Fibroblast of lung (primary cell): ENCODE measurements around the gene HOXC10. TPM values are rescaled to one million over a fixed set of nuclear protein-coding genes. Genes with fewer than 3 reads are reported as not detected.

Experiments
- DNase-seq, 2 donors: peaks; one replicate each; pipeline versions ENCODE4 v3.0.0 to v3.0.0-alpha.2; 2010; ENCODE audit warnings: low read depth in 2 of 2
- H2AFZ ChIP-seq: 2 replicates; pipeline ENCODE4 v1.5.1; 2012; ENCODE audit warnings: low read length, control low read depth, inconsistent platforms
- H3K27ac ChIP-seq: 2 replicates; pipeline ENCODE4 v1.5.1; 2011; ENCODE audit warnings: low read length, control low read depth; ENCODE audit not compliant: insufficient read depth
- H3K27me3 ChIP-seq: 2 replicates; pipeline ENCODE4 v1.5.1; 2011; ENCODE audit warnings: mild to moderate bottlenecking, low read length; ENCODE audit not compliant: control insufficient read depth, insufficient read depth
- H3K36me3 ChIP-seq: 2 replicates; pipeline ENCODE4 v1.5.1; 2011; ENCODE audit warnings: low read length; ENCODE audit not compliant: control insufficient read depth, insufficient read depth
- H3K4me1 ChIP-seq: 2 replicates; pipeline ENCODE4 v1.5.1; 2011; ENCODE audit warnings: low read length; ENCODE audit not compliant: control insufficient read depth, insufficient read depth; ENCODE audit errors: extremely low read depth
- H3K4me2 ChIP-seq: 2 replicates; pipeline ENCODE4 v1.5.1; 2011; ENCODE audit warnings: low read length, control low read depth; ENCODE audit not compliant: insufficient read depth; ENCODE audit errors: extremely low read depth
- H3K4me3 ChIP-seq, 4 experiments: fragments of 200-600 bp in 1 of 4; sonication (generic) in 1 of 4; replicated peaks in 1 of 4; 2 replicates each; pipeline ENCODE4 v1.5.1; 2011 to 2016; ENCODE audit warnings: low read length in 4 of 4, low read depth in 3 of 4, mild to moderate bottlenecking in 3 of 4, control low read depth in 2 of 4, inconsistent platforms in 1 of 4, mixed read lengths in 1 of 4; ENCODE audit not compliant: insufficient read depth in 1 of 4; ENCODE audit errors: control extremely low read depth in 1 of 4
- H3K79me2 ChIP-seq: 2 replicates; pipeline ENCODE4 v1.5.1; 2012; ENCODE audit warnings: mild to moderate bottlenecking, low read length, inconsistent platforms; ENCODE audit not compliant: control insufficient read depth, insufficient read depth
- H3K9ac ChIP-seq: 2 replicates; pipeline ENCODE4 v1.5.1; 2011; ENCODE audit warnings: mild to moderate bottlenecking, low read length, control low read depth; ENCODE audit not compliant: insufficient read depth
- H3K9me3 ChIP-seq: 2 replicates; pipeline ENCODE4 v1.5.1; 2012; ENCODE audit warnings: low read depth, low read length; ENCODE audit not compliant: control insufficient read depth, insufficient read depth
- H4K20me1 ChIP-seq: 2 replicates; pipeline ENCODE4 v1.5.1; 2011; ENCODE audit warnings: low read length; ENCODE audit not compliant: control insufficient read depth, insufficient read depth; ENCODE audit errors: extremely low read depth
- EZH2 ChIP-seq: IDR thresholded peaks from 2 replicates; pipeline ENCODE4 v1.5.1; 2012; ENCODE audit warnings: low read length, control low read depth, mild to moderate bottlenecking; ENCODE audit errors: missing control alignments
- polyA plus RNA-seq, 2 donors: library from polyadenylated mRNA; depleted of rRNA in 1 of 2; stranded (reverse) in 1 of 2; unstranded in 1 of 2; fragments of >200 nt; gene quantifications; 2 replicates each; pipeline ENCODE4 v1.2.1, GENCODE V29; 2011 to 2012; ENCODE audit warnings: missing spikeins in 1 of 2
- total RNA-seq: library from RNA; depleted of rRNA; stranded (reverse); fragments of >200 nt; gene quantifications from 2 replicates; pipeline ENCODE4 v1.2.1, GENCODE V29; 2014
- TF ChIP-seq, protein P1 (sequence below), 2 donors: IDR thresholded peaks in 1 of 2; conservative IDR thresholded peaks in 1 of 2; 1 replicate in 1 of 2; 2 replicates in 1 of 2; pipeline ENCODE4 v1.5.1; 2011 to 2012; ENCODE audit warnings: low read length in 2 of 2, control low read depth in 1 of 2, inconsistent platforms in 1 of 2, low read depth in 1 of 2, mild to moderate bottlenecking in 1 of 2

HOXC10 gene
- total and polyA plus RNA-seq, 2 donors (not counting 1 experiment from before 2014, with no cell fraction given), result 0.06 TPM; not detected in 1

DNA sequence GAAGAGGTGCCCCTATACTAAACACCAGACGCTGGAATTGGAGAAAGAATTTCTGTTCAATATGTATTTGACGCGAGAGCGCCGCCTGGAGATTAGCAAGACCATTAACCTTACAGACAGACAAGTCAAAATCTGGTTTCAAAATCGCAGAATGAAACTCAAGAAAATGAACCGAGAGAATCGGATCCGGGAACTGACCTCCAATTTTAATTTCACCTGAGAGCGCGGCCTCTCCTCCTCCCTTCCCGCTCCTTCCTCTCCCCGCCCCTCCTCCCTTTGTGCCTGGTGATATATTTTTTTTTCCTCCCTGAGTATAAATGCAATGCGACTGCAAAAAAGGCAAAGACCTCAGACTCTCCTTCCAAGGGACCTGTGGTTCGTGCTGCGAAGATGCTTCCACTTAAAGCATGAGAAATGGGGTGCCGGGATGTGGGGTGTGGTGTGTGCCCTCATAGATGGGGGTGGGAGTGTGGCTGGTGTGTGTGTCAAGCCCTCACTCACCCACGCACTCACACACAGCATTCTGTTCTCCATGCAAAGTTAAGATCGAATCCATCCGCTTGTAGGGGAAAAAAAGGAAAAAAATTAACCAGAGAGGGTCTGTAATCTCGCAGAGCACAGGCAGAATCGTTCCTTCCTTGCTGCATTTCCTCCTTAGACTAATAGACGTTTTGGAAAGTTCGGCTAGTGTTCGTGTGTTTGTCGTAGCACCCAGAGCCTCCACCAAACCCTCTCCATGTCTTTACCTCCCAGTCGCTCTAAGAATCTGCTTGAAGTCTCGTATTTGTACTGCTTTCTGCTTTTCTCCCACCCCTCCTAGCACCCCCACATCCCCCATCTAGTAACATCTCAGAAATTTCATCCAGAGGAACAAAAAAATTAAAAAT is 4.5 kb downstream of the HOXC10 start:
- peaks cover 89% of the 10 kb centered on the region for H3K27me3 ChIP-seq
- H3K36me3 ChIP-seq, result no peaks in the 10 kb centered on the region
- H4K20me1 ChIP-seq, result no peaks in the 10 kb centered on the region
- no peaks in the 10 kb centered on the region for H3K79me2 ChIP-seq
- DNase-seq, result peak in 1 of 2 donors; percentile 61
- peak overlapping the region; percentile 17 for H3K4me2 ChIP-seq
- no peaks in the 10 kb centered on the region for H3K9me3 ChIP-seq
- no peak overlapping the region for H2AFZ ChIP-seq
- H3K4me3 ChIP-seq, result no peak overlapping the region
- no peak overlapping the region for H3K9ac ChIP-seq
- H3K4me1 ChIP-seq, result no peaks in the 10 kb centered on the region
- H3K27ac ChIP-seq, result no peak overlapping the region
- TF ChIP-seq, protein P1, sequence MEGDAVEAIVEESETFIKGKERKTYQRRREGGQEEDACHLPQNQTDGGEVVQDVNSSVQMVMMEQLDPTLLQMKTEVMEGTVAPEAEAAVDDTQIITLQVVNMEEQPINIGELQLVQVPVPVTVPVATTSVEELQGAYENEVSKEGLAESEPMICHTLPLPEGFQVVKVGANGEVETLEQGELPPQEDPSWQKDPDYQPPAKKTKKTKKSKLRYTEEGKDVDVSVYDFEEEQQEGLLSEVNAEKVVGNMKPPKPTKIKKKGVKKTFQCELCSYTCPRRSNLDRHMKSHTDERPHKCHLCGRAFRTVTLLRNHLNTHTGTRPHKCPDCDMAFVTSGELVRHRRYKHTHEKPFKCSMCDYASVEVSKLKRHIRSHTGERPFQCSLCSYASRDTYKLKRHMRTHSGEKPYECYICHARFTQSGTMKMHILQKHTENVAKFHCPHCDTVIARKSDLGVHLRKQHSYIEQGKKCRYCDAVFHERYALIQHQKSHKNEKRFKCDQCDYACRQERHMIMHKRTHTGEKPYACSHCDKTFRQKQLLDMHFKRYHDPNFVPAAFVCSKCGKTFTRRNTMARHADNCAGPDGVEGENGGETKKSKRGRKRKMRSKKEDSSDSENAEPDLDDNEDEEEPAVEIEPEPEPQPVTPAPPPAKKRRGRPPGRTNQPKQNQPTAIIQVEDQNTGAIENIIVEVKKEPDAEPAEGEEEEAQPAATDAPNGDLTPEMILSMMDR (conservative IDR thresholded peaks at IDR 0.05 in 1 of 2, IDR thresholded peaks at IDR 0.05 in 1 of 2; ENCODE audit: low read depth in 1 of 2, low read length in 2 of 2), result peak; percentile 56 to 59
- peak; percentile 71 for TF ChIP-seq EZH2

DNA sequence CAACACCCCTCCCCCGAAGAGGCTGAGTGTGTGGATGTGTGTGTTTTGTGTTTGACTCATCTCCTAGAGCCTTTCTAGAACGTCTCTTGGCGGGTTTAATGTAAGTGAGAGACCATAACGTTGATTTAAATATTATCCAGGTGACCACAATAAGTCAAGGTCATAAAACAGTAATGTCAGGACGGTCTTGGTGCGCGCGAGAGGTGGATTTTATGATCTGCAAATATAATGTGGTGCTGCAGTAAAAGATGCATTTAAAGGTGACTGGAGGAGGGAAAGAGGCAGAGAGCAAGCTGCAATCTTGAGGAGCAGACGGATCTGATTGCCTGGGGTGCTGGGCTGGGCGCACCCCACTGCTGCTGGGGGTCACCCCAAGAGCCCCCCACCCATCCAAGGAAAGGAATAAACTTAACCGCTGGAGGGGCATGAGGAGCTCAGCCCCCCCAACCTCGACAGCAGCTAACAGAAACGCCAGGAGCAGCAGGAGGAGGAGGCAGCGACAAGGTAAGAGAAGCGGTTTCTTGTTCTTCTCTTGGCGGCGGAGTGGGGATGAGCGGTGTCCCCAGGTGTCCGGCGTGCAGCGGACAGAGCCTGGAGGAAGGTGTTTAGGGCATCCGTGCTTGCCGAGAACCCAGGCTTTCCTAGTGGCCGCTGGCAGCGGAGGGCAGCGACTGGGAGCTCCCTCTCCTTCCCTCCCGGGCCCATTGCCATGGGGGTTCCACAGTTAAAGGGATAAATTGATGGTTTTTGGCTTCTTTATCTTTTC is 5.5 kb downstream of the HOXC10 start:
- H3K9ac ChIP-seq, result no peak overlapping the region
- H3K9me3 ChIP-seq, result no peaks in the 10 kb centered on the region
- H3K27ac ChIP-seq, result no peak overlapping the region
- no peak for DNase-seq
- TF ChIP-seq EZH2, result peak; percentile 78
- TF ChIP-seq, protein P1 (conservative IDR thresholded peaks at IDR 0.05 in 1 of 2, IDR thresholded peaks at IDR 0.05 in 1 of 2; ENCODE audit: low read depth in 1 of 2, low read length in 2 of 2), result no peak
- no peaks in the 10 kb centered on the region for H3K36me3 ChIP-seq
- H3K4me2 ChIP-seq, result no peak overlapping the region
- peaks cover 94% of the 10 kb centered on the region for H3K27me3 ChIP-seq
- no peaks in the 10 kb centered on the region for H3K4me1 ChIP-seq
- no peaks in the 10 kb centered on the region for H3K79me2 ChIP-seq
- H3K4me3 ChIP-seq, result no peak overlapping the region
- H2AFZ ChIP-seq, result no peak overlapping the region
- H4K20me1 ChIP-seq, result no peaks in the 10 kb centered on the region

DNA sequence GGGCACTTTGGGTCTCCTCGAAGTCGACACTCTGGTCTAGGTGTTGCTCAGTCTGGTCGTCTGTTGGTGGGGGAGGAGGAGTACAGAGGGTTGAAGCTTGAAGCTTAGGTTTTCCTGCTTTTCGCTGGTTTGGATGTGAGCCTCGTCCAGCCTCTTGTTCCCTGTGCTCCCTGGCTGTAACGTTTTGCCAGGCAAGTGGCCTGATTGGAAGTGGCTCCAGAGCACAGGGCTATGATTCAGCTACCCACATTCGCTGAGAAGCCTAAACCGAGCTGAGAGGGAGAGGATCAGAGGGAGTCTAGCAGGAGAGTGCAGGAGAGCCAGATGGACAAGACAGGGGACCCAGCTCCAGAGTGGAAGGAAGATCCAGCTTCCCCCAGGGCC is 6.1 kb downstream of the HOXC10 start:
- Histone ChIP-seq H3K4me1 (no peaks in the 10 kb centered on the region), H3K36me3 (no peaks in the 10 kb centered on the region), H3K79me2 (no peaks in the 10 kb centered on the region), H4K20me1 (no peaks in the 10 kb centered on the region), H3K9me3 (no peaks in the 10 kb centered on the region), H3K9ac (no peak overlapping the region), H3K27me3 (peaks cover 92% of the 10 kb centered on the region), H3K4me3 (no peak overlapping the region), H2AFZ (no peak overlapping the region), H3K27ac (no peak overlapping the region), H3K4me2 (no peak overlapping the region)
- DNase-seq, result no peak
- peak; percentile 94 for TF ChIP-seq EZH2
- TF ChIP-seq, protein P1 (conservative IDR thresholded peaks at IDR 0.05 in 1 of 2, IDR thresholded peaks at IDR 0.05 in 1 of 2; ENCODE audit: low read depth in 1 of 2, low read length in 2 of 2), result no peak
